ENCODE data around the gene DNAJC18.
A peak's percentile ranks its signal among the peaks of the same experiment; 100 is the strongest.

DNAJC18 gene

DNA sequence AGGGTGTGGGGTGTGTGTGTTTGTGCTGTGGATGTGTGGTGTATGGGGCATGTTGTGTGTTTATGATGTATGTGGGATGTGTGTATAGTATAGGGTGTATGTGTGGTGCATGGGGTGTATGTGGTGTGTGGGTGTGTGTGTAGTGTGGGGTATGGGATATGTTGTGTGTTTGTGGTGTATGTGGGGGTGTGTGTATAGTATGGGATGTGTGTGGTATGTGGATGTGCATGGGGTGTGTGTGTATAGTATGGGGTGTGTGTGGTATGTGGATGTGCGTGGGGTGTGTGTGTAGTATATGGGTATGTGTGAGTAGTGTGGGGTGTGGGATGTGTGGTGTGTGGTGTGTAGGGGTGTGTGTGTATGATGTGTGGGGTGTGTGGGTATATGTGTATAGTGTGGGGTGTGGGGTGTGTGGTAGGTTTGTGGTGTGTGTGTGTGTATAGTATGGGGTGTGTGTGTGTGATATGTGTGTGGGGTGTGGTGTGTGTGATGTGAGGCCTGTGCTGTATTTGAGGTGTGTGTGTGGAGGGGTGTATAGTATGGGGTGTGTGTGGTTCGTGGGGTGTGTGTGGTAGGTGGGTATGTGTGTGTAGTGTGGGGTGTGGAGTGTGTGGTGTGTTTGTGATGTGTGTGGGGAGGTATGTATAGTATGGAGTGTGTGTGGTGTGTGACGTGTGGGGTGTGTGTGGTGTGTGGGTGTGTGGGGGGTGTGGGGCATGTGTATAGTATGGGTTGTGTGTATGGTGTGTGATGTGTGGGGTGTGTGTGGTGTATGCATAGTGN lies 12.7 kb upstream of the DNAJC18 start (continued):
- TF ChIP-seq, protein P1, sequence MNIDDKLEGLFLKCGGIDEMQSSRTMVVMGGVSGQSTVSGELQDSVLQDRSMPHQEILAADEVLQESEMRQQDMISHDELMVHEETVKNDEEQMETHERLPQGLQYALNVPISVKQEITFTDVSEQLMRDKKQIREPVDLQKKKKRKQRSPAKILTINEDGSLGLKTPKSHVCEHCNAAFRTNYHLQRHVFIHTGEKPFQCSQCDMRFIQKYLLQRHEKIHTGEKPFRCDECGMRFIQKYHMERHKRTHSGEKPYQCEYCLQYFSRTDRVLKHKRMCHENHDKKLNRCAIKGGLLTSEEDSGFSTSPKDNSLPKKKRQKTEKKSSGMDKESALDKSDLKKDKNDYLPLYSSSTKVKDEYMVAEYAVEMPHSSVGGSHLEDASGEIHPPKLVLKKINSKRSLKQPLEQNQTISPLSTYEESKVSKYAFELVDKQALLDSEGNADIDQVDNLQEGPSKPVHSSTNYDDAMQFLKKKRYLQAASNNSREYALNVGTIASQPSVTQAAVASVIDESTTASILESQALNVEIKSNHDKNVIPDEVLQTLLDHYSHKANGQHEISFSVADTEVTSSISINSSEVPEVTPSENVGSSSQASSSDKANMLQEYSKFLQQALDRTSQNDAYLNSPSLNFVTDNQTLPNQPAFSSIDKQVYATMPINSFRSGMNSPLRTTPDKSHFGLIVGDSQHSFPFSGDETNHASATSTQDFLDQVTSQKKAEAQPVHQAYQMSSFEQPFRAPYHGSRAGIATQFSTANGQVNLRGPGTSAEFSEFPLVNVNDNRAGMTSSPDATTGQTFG (tag by site-specific recombination; IDR thresholded peaks at IDR 0.05; ENCODE audit: borderline replicate concordance): 0 out of 2 replicates have a peak, but pooled peaks have one; percentile 20
- peak; percentile 58; the same call in 1 of the 2 replicates for TF ChIP-seq ZNF791 (tag by site-specific recombination; IDR thresholded peaks at IDR 0.05)
- TF ChIP-seq ZNF629 (tag by site-specific recombination; IDR thresholded peaks at IDR 0.05): no peak
- TF ChIP-seq ZNF214 (tag by site-specific recombination; IDR thresholded peaks at IDR 0.05; ENCODE audit: borderline replicate concordance): no peak
- 0 out of 2 replicates have a peak, but pooled peaks have one; percentile 32 for TF ChIP-seq ZNF211 (tag by site-specific recombination; IDR thresholded peaks at IDR 0.05; ENCODE audit: low read depth)
- no peak for TF ChIP-seq ZSCAN5A (tag by site-specific recombination; IDR thresholded peaks at IDR 0.05)
- TF ChIP-seq ZNF280D (tag by site-specific recombination; IDR thresholded peaks at IDR 0.05): no peak
- TF ChIP-seq ZNF654 (tag by site-specific recombination; IDR thresholded peaks at IDR 0.05; ENCODE audit: low read depth): no peak
- TF ChIP-seq SALL2 (tag by site-specific recombination; IDR thresholded peaks at IDR 0.05; ENCODE audit: borderline replicate concordance): no peak
- no peak for TF ChIP-seq SCRT2 (tag by site-specific recombination; IDR thresholded peaks at IDR 0.05)
- peak; percentile 41; the same call in 1 of the 2 replicates for TF ChIP-seq ZNF571 (tag by site-specific recombination; IDR thresholded peaks at IDR 0.05)
- TF ChIP-seq AEBP2 (tag by site-specific recombination; IDR thresholded peaks at IDR 0.05; ENCODE audit: borderline replicate concordance): no peak
- no peak for TF ChIP-seq BCL11B (tag by site-specific recombination; IDR thresholded peaks at IDR 0.05; ENCODE audit: low read depth)
- TF ChIP-seq PRDM10 (tag by site-specific recombination; IDR thresholded peaks at IDR 0.05): no peak
- TF ChIP-seq SP2 (tag by site-specific recombination; IDR thresholded peaks at IDR 0.05): no peak
- TF ChIP-seq ZNF555 (tag by site-specific recombination; conservative IDR thresholded peaks at IDR 0.05): no peak
- TF ChIP-seq ZNF692 (tag by site-specific recombination; IDR thresholded peaks at IDR 0.05): no peak
- no peak for TF ChIP-seq ZBTB7A (tag by site-specific recombination; IDR thresholded peaks at IDR 0.05; ENCODE audit: low read depth)
- TF ChIP-seq ZNF561 (tag by site-specific recombination; IDR thresholded peaks at IDR 0.05; ENCODE audit: borderline replicate concordance): no peak
- no peak for TF ChIP-seq ZNF366 (tag by site-specific recombination; conservative IDR thresholded peaks at IDR 0.05)
- no peak for TF ChIP-seq ZNF707 (tag by site-specific recombination; IDR thresholded peaks at IDR 0.05)
- no peak for TF ChIP-seq ZNF10 (tag by site-specific recombination; IDR thresholded peaks at IDR 0.05)
- 0 out of 2 replicates have a peak, but pooled peaks have one; percentile 31 for TF ChIP-seq ZNF169 (tag by site-specific recombination; IDR thresholded peaks at IDR 0.05)
- no peak for TF ChIP-seq ZNF660 (tag by site-specific recombination; IDR thresholded peaks at IDR 0.05)

All from HEK293 (cell line).